ENCODE measurements around the gene GSTM3.

Gene GSTM3

DNA sequence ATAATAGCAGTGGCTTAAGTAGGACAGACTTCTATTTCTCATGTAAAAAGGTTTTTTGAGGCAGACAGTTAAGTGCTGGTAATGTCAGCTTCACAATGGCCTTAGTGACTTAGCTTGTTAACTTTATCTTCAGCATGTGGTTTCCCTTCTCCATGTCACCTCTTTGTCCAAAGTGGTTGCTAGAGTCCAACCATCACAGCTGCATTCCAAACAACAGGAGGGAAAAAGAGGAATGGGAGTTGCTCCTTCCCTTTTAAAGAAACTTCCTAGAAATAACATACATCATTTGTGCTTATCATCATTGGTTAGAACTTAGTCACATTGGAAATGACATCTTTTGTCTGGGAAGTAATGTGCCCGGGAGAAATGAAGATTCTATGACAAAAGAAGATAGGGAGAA lies 18.9 kb downstream of the GSTM3 start:
- Histone ChIP-seq H3K36me3 (ENCODE audit: control insufficient read depth, insufficient read depth, low read length) (no peaks in the 10 kb centered on the region), H3K27ac (ENCODE audit: low read depth, low read length, severe bottlenecking) (no peak overlapping the region), H3K4me3 (ENCODE audit: extremely low read depth, insufficient read depth, low read length, poor library complexity, severe bottlenecking) (no peak overlapping the region), H3K4me1 (ENCODE audit: control insufficient read depth, insufficient read depth, low read length, poor library complexity, severe bottlenecking) (no peaks in the 10 kb centered on the region), H3K9me3 (ENCODE audit: control insufficient read depth, low read length) (no peaks in the 10 kb centered on the region)
- WGBS, 2 experiments (ENCODE audit: insufficient coverage in 2 of 2) = 100% methylated on average over 1 of the region's 1 CpG; no CpG with 5 or more reads in 1 of the 2 experiments

DNA sequence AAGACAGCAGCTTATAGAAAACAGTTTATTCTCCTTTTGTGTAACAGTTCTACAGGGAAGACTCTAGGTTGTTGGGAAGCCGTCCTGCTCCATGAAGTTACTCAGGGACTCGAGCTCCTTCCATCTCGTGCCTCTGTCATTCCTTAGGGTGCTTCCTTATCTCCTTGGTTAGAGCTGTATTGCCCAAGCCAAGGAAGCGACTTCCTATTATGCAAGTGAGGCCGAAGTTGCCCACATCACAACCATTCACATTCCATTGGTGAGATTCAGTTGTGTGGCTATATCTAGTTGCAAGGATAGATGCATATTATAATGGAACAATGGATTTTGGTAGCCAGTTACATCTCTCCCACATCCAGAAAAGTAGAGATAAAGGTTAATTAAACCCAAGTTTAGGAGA lies 19.8 kb downstream of the GSTM3 start:
- H3K9me3 ChIP-seq (ENCODE audit: control insufficient read depth, low read length) = no peaks in the 10 kb centered on the region

DNA sequence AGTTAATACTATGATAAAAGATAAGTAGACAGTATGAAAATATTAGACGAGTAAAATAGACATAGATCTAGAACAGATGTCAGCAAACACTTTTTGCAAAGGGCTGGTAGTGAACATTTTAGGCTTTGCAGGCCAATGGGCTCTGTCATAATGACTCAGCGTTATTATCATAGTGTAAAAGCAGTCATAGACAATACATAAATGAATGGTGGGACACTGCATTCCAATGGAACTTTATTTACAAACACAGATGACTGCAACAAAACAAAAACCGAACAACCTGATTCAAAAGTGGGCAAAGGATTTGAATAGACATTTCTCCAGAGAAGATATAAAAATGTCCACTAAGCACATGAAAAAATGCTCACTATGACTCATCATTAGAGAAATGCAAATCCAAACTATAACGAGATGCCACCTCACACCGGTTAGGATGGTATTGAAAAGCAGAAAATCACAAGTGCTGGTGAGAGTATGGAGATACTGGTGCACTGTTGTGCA lies 21.5 kb downstream of the GSTM3 start:
- no peak overlapping the region for H3K4me3 ChIP-seq (ENCODE audit: extremely low read depth, insufficient read depth, low read length, poor library complexity, severe bottlenecking)
- no peaks in the 10 kb centered on the region for H3K4me1 ChIP-seq (ENCODE audit: control insufficient read depth, insufficient read depth, low read length, poor library complexity, severe bottlenecking)
- 100% methylated on average over 2 of the region's 5 CpGs for WGBS, 2 experiments (ENCODE audit: insufficient coverage in 2 of 2)
- no peaks in the 10 kb centered on the region for H3K9me3 ChIP-seq (ENCODE audit: control insufficient read depth, low read length)
- no peak overlapping the region for H3K27ac ChIP-seq (ENCODE audit: low read depth, low read length, severe bottlenecking)
- no peaks in the 10 kb centered on the region for H3K36me3 ChIP-seq (ENCODE audit: control insufficient read depth, insufficient read depth, low read length)

More for the DNA sequence above, 19.8 kb downstream of the GSTM3 start:
- H3K36me3 ChIP-seq (ENCODE audit: control insufficient read depth, insufficient read depth, low read length) = no peaks in the 10 kb centered on the region
- no peak overlapping the region for H3K27ac ChIP-seq (ENCODE audit: low read depth, low read length, severe bottlenecking)
- 86 to 100% methylated on average over 3 of the region's 5 CpGs for WGBS, 2 experiments (ENCODE audit: insufficient coverage in 2 of 2)
- no peaks in the 10 kb centered on the region for H3K4me1 ChIP-seq (ENCODE audit: control insufficient read depth, insufficient read depth, low read length, poor library complexity, severe bottlenecking)
- H3K4me3 ChIP-seq (ENCODE audit: extremely low read depth, insufficient read depth, low read length, poor library complexity, severe bottlenecking) = no peak overlapping the region

DNA sequence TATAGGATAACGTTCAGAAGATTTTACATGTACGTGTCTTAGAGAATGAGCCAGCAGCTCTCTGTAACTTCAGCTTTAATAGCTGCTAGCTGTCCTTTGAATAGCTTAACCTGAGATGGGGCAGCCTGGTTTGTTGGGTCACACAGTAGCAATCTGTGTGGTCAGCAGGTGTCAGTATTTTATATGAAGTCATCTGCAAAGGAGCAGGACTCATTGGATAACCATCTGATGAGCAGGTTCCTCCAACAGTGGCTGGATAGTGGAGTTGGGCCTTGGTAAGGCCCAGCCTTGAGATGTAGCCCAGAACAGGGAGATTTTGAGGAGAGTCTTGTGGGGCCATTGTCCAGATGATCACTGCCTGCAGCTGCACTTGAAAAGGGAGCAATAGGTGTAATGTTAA lies 22.3 kb downstream of the GSTM3 start:
- WGBS, 2 experiments (ENCODE audit: insufficient coverage in 2 of 2) = 79 to 96% methylated on average over 2 of the region's 2 CpGs
- H3K27ac ChIP-seq (ENCODE audit: low read depth, low read length, severe bottlenecking) = no peak overlapping the region
- no peak overlapping the region for H3K4me3 ChIP-seq (ENCODE audit: extremely low read depth, insufficient read depth, low read length, poor library complexity, severe bottlenecking)
- no peaks in the 10 kb centered on the region for H3K4me1 ChIP-seq (ENCODE audit: control insufficient read depth, insufficient read depth, low read length, poor library complexity, severe bottlenecking)
- no peaks in the 10 kb centered on the region for H3K9me3 ChIP-seq (ENCODE audit: control insufficient read depth, low read length)
- H3K36me3 ChIP-seq (ENCODE audit: control insufficient read depth, insufficient read depth, low read length) = no peaks in the 10 kb centered on the region

DNA sequence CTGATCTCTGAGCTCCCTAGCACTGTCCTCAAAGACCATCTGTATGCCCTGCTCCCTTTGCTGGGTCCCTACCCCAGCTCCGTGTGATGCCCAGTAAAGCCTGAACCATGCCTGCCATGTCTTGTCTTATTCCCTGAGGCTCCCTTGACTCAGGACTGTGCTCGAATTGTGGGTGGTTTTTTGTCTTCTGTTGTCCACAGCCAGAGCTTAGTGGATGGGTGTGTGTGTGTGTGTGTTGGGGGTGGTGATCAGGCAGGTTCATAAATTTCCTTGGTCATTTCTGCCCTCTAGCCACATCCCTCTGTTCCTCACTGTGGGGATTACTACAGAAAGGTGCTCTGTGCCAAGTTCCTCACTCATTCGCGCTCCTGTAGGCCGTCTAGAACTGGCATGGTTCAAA lies 23.1 kb downstream of the GSTM3 start:
- 89 to 95% methylated on average over 3 to 4 of the region's 5 CpGs for WGBS, 2 experiments (ENCODE audit: insufficient coverage in 2 of 2)
- no peaks in the 10 kb centered on the region for H3K9me3 ChIP-seq (ENCODE audit: control insufficient read depth, low read length)
- no peaks in the 10 kb centered on the region for H3K36me3 ChIP-seq (ENCODE audit: control insufficient read depth, insufficient read depth, low read length)
- no peak overlapping the region for H3K4me3 ChIP-seq (ENCODE audit: extremely low read depth, insufficient read depth, low read length, poor library complexity, severe bottlenecking)
- H3K4me1 ChIP-seq (ENCODE audit: control insufficient read depth, insufficient read depth, low read length, poor library complexity, severe bottlenecking) = no peaks in the 10 kb centered on the region
- no peak overlapping the region for H3K27ac ChIP-seq (ENCODE audit: low read depth, low read length, severe bottlenecking)

DNA sequence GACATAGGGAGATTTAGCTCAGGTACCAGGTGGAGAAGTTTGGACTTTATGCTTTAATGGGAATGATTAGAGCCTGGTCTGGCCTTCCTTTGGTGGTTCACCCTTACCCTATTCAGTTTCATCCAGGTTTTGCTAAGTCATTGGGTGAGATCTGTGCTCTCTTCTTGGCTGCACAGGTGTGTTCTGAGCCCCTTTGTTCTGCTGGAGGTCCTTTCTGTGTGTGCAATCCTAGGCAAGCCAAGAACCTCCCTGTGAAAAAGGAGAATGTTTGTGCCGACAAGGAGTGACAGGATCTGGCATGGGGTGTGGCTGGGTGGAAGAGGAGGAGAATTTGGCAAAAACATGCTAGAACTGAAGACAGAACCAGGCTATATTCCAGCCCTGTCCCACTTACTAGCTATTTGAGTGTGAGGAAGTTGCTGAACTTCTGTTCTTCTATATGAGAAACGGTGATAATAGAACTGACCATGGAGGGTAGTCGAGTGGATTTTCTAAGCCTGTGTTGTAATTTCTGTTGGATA lies 24.2 kb downstream of the GSTM3 start:
- no peak overlapping the region for H3K27ac ChIP-seq (ENCODE audit: low read depth, low read length, severe bottlenecking)
- H3K4me3 ChIP-seq (ENCODE audit: extremely low read depth, insufficient read depth, low read length, poor library complexity, severe bottlenecking) = no peak overlapping the region
- no peaks in the 10 kb centered on the region for H3K36me3 ChIP-seq (ENCODE audit: control insufficient read depth, insufficient read depth, low read length)
- H3K4me1 ChIP-seq (ENCODE audit: control insufficient read depth, insufficient read depth, low read length, poor library complexity, severe bottlenecking) = no peaks in the 10 kb centered on the region
- H3K9me3 ChIP-seq (ENCODE audit: control insufficient read depth, low read length) = no peaks in the 10 kb centered on the region
- 85 to 93% methylated on average over 2 to 3 of the region's 3 CpGs for WGBS, 2 experiments (ENCODE audit: insufficient coverage in 2 of 2)

DNA sequence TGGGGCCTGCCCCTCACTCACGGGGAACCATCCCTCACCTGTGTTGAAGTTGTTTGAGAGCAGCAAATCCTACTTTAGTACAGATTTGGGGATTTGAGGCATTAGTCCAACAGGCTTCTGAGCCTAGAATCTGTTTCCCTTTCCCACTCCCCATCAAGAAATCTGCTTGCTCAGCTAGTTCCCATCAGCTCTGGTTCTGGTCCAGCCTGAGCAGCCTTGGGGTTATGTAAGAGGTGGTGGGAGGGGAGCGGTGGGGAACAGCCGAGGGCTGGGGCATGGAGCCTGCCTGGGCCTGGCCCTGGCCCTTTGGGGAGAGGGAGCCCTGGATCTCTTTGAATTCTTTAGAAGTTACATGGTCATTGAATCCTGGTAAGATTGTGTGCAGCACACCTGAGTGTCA lies 24.7 kb downstream of the GSTM3 start:
- H3K27ac ChIP-seq (ENCODE audit: low read depth, low read length, severe bottlenecking) = no peak overlapping the region
- 80% methylated on average over 1 of the region's 3 CpGs; no CpG with 5 or more reads in 1 of the 2 experiments for WGBS, 2 experiments (ENCODE audit: insufficient coverage in 2 of 2)
- H3K36me3 ChIP-seq (ENCODE audit: control insufficient read depth, insufficient read depth, low read length) = no peaks in the 10 kb centered on the region

DNA sequence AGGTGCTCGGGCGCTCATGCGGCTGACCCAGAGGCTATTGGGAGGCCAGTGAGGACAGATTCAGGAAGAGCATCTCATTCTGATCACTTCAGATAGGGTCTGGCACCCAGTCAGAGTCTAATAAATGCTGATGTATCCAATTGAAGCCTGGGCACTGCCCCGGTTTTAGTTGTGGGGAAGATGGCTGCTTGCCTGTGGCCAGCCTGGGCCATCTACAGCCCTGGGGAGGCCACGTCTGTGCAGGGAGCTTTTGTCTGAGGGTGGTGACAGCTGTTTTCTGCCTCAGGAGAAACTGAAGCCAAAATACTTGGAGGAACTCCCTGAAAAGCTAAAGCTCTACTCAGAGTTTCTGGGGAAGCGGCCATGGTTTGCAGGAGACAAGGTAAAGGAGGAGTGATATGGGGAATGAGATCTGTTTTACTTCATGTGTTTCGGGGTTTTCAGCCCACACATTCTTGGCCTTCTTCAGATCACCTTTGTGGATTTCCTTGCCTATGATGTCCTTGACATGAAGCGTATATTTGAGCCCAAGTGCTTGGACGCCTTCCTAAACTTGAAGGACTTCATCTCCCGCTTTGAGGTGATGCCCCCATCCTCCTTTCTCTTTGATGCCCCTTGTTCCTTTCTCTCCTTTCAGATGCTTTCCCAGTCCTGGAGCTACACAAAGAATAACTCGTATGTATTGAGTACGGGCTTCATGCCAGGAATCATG lies 26.0 kb downstream of the GSTM3 start:
- 91 to 92% methylated on average over 10 to 11 of the region's 12 CpGs for WGBS, 2 experiments (ENCODE audit: insufficient coverage in 2 of 2)
- no peaks in the 10 kb centered on the region for H3K4me1 ChIP-seq (ENCODE audit: control insufficient read depth, insufficient read depth, low read length, poor library complexity, severe bottlenecking)
- H3K36me3 ChIP-seq (ENCODE audit: control insufficient read depth, insufficient read depth, low read length) = no peaks in the 10 kb centered on the region
- H3K4me3 ChIP-seq (ENCODE audit: extremely low read depth, insufficient read depth, low read length, poor library complexity, severe bottlenecking) = no peak overlapping the region
- H3K27ac ChIP-seq (ENCODE audit: low read depth, low read length, severe bottlenecking) = no peak overlapping the region
- H3K9me3 ChIP-seq (ENCODE audit: control insufficient read depth, low read length) = no peaks in the 10 kb centered on the region

More for the DNA sequence above, 24.7 kb downstream of the GSTM3 start:
- Histone ChIP-seq H3K4me1 (ENCODE audit: control insufficient read depth, insufficient read depth, low read length, poor library complexity, severe bottlenecking) (no peaks in the 10 kb centered on the region), H3K9me3 (ENCODE audit: control insufficient read depth, low read length) (no peaks in the 10 kb centered on the region), H3K4me3 (ENCODE audit: extremely low read depth, insufficient read depth, low read length, poor library complexity, severe bottlenecking) (no peak overlapping the region)

DNA sequence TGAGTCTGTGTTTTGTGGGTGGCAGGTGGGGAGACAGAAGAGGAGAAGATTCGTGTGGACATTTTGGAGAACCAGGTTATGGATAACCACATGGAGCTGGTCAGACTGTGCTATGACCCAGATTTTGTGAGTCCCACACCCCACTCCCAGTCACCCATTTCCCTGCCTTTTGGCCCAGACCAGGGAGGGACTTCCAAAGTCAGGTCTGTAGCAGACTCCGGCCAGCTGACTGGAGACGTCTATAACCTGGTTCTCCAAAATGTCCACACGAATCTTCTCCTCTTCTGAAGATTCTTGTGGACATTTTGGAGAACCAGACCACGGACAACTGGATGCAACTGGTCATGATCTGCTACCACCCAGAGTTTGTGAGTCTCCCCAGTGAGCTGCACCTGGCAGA lies 27.2 kb downstream of the GSTM3 start:
- H3K4me3 ChIP-seq (ENCODE audit: extremely low read depth, insufficient read depth, low read length, poor library complexity, severe bottlenecking) = no peak overlapping the region
- no peak overlapping the region for H3K27ac ChIP-seq (ENCODE audit: low read depth, low read length, severe bottlenecking)
- no peaks in the 10 kb centered on the region for H3K36me3 ChIP-seq (ENCODE audit: control insufficient read depth, insufficient read depth, low read length)
- H3K4me1 ChIP-seq (ENCODE audit: control insufficient read depth, insufficient read depth, low read length, poor library complexity, severe bottlenecking) = no peaks in the 10 kb centered on the region
- WGBS, 2 experiments (ENCODE audit: insufficient coverage in 2 of 2) = 80 to 87% methylated on average over 4 of the region's 5 CpGs
- H3K9me3 ChIP-seq (ENCODE audit: control insufficient read depth, low read length) = no peaks in the 10 kb centered on the region

DNA sequence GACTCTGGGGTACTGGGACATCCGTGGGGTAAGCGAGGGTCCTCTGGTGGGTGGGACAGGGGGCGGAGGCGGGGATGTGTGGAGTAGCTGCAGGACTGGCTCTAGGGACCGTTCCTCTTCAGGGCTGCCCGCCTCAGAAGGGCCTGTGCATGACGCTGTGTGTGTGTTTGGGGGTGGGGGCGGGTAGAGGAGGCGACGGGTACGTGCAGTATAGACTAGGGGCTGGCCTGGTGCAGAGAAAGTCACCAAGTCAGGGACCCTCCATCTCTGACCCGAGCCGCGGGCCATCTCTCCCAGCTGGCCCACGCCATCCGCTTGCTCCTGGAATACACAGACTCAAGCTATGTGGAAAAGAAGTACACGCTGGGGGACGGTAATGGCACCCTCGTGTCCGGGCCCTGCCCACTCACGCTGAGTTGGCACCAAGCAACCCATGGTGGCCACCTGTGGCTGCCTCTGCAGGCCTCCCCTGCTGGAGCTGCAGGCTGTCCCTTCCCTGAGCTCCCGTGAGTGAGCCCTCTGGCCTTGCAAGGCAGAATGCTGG lies 28.4 kb downstream of the GSTM3 start:
- H3K27ac ChIP-seq (ENCODE audit: low read depth, low read length, severe bottlenecking) = no peak overlapping the region
- 90 to 93% methylated on average over 16 to 21 of the region's 22 CpGs for WGBS, 2 experiments (ENCODE audit: insufficient coverage in 2 of 2)
- no peaks in the 10 kb centered on the region for H3K36me3 ChIP-seq (ENCODE audit: control insufficient read depth, insufficient read depth, low read length)
- H3K9me3 ChIP-seq (ENCODE audit: control insufficient read depth, low read length) = no peaks in the 10 kb centered on the region
- H3K4me3 ChIP-seq (ENCODE audit: extremely low read depth, insufficient read depth, low read length, poor library complexity, severe bottlenecking) = no peak overlapping the region
- H3K4me1 ChIP-seq (ENCODE audit: control insufficient read depth, insufficient read depth, low read length, poor library complexity, severe bottlenecking) = no peaks in the 10 kb centered on the region

Data from mesodermal cell (in vitro differentiated cells).